Fibroblast of lung (primary cell): ENCODE measurements around the gene NTRK2.

Experiments
- CTCF ChIP-seq, 2 donors: IDR thresholded peaks in 1 of 2; conservative IDR thresholded peaks in 1 of 2; 1 replicate in 1 of 2; 2 replicates in 1 of 2; pipeline ENCODE4 v1.5.1; 2011 to 2012; ENCODE audit warnings: low read length in 2 of 2, control low read depth in 1 of 2, inconsistent platforms in 1 of 2, low read depth in 1 of 2, mild to moderate bottlenecking in 1 of 2
- EZH2 ChIP-seq: IDR thresholded peaks from 2 replicates; pipeline ENCODE4 v1.5.1; 2012; ENCODE audit warnings: low read length, control low read depth, mild to moderate bottlenecking; ENCODE audit errors: missing control alignments

GRCh38 chr9:84722388-84722989 lies 53.0 kb downstream of the NTRK2 start:
- no peak for TF ChIP-seq CTCF (conservative IDR thresholded peaks at IDR 0.05 in 1 of 2, IDR thresholded peaks at IDR 0.05 in 1 of 2; ENCODE audit: low read depth in 1 of 2, low read length in 2 of 2)
- TF ChIP-seq EZH2, result no peak
